ENCODE data around the gene SUSD3. TPM values are rescaled to one million over a fixed set of nuclear protein-coding genes. Genes with fewer than 3 reads are reported as not detected.

Gene SUSD3
- total and polyA plus RNA-seq, 2 donors (not counting 3 experiments of a cell fraction or from before 2014, with no cell fraction given), result not detected

GRCh38 chr9:93097511-93098201 is 39.2 kb downstream of the SUSD3 start:
- TSS peak; percentile 24 for BruUV-seq (replicated peaks)
- Histone ChIP-seq H3K4me3 (replicated peaks in 1 of 3; ENCODE audit: insufficient read depth in 1 of 3, low read depth in 1 of 3, low read length in 3 of 3) (peak overlapping the region in 2 of 3 experiments; percentile 82 to 83), H3K27me3 (ENCODE audit: control insufficient read depth in 2 of 2, insufficient read depth in 2 of 2, low read length in 2 of 2) (no peaks in the 10 kb centered on the region), H3K79me2 (ENCODE audit: control insufficient read depth, insufficient read depth, low read length) (peaks cover 56% of the 10 kb centered on the region), H4K20me1 (replicated peaks; ENCODE audit: control insufficient read depth, extremely low read depth, insufficient read depth, low read length) (peaks cover under 1% of the 10 kb centered on the region), H3K4me2 (ENCODE audit: insufficient read depth, low read length) (peak overlapping the region; percentile 83), H3K9me3 (replicated peaks; ENCODE audit: control insufficient read depth, insufficient read depth, low read length) (no peaks in the 10 kb centered on the region), H3K9me1 (replicated peaks; ENCODE audit: control insufficient read depth, extremely low read depth, insufficient read depth, low read length) (no peaks in the 10 kb centered on the region), H3K27ac (ENCODE audit: insufficient read depth, low read depth, low read length) (peak overlapping the region; percentile 67), H2AFZ (ENCODE audit: low read depth, low read length) (no peak overlapping the region), H3K9ac (replicated peaks; ENCODE audit: extremely low read depth, insufficient read depth, low read length) (peak overlapping the region; percentile 26), H3K36me3 (ENCODE audit: control insufficient read depth in 2 of 2, extremely low read depth in 1 of 2, insufficient read depth in 2 of 2, low read length in 2 of 2) (no peaks in the 10 kb centered on the region), H3K4me1 (ENCODE audit: control insufficient read depth, extremely low read depth, insufficient read depth, low read length) (peaks cover 34% of the 10 kb centered on the region)
- FAIRE-seq (peak; percentile 61), DNase-seq (ENCODE audit: low read depth, low spot score) (peak; percentile 15)
- POLR2A ChIA-PET, result no interaction called here
- TF ChIP-seq, protein P1, sequence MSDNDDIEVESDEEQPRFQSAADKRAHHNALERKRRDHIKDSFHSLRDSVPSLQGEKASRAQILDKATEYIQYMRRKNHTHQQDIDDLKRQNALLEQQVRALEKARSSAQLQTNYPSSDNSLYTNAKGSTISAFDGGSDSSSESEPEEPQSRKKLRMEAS (IDR thresholded peaks at IDR 0.05; ENCODE audit: insufficient read depth, insufficient read length), result no peak
- no peak for TF ChIP-seq POLR2A (IDR thresholded peaks at IDR 0.05; ENCODE audit: low read depth, low read length)
- TF ChIP-seq GATA2 (IDR thresholded peaks at IDR 0.05; ENCODE audit: insufficient read depth, insufficient read length, low read depth, low read length), result no peak
- TF ChIP-seq FOS (IDR thresholded peaks at IDR 0.05; ENCODE audit: borderline replicate concordance, insufficient read depth, low read length), result no peak
- no peak for TF ChIP-seq EZH2 (IDR thresholded peaks at IDR 0.05; ENCODE audit: borderline replicate concordance, low read depth, low read length, severe bottlenecking)
- no peak for TF ChIP-seq MYC (IDR thresholded peaks at IDR 0.05; ENCODE audit: low read depth, low read length)
- TF ChIP-seq POLR2AphosphoS5 (IDR thresholded peaks at IDR 0.05; ENCODE audit: insufficient read depth, low read depth, low read length), result no peak
- CTCF ChIA-PET, result interaction anchor here (0.6 to 2.4 kb wide), 6 partner anchors 11 to 217 kb away, joined by 3 to 26 read pairs (median 4); no protein-coding TSS in a partner anchor
- intact Hi-C loops (cut with micrococcal nuclease) (loop anchor here (1.0 to 10.0 kb wide), 7 partner anchors 12 to 1067 kb away; partner anchors contain the start of gene IPPK), dilution Hi-C loops (cut with MboI; ENCODE audit: extremely low pct_ligation_motif_present, low sequenced_read_pairs) (no loop called here)

Data from endothelial cell of umbilical vein (primary cell).